ENCODE results near the gene N4BP2L2.

Gene N4BP2L2

GRCh38 chr13:32425158-32425557, 113.4 kb downstream of the N4BP2L2 start:
- DNase-seq: no peak

GRCh38 chr13:32423592-32423991, 115.0 kb downstream of the N4BP2L2 start:
- DNase-seq: peak; percentile 1 to 2

- no peak for DNase-seq
Observed at GRCh38 chr13:32419862-32420261, 118.7 kb downstream of the N4BP2L2 start.

GRCh38 chr13:32417995-32418394, 120.6 kb downstream of the N4BP2L2 start:
- DNase-seq: no peak

GRCh38 chr13:32415019-32415418, 123.6 kb downstream of the N4BP2L2 start:
- peak in 1 of 2 experiments; percentile 11 for DNase-seq

GRCh38 chr13:32414580-32414979, 124.0 kb downstream of the N4BP2L2 start:
- no peak for DNase-seq

- no peak for DNase-seq
Observed at GRCh38 chr13:32413284-32413683, 125.3 kb downstream of the N4BP2L2 start.

GRCh38 chr13:32409561-32410421, 128.8 kb downstream of the N4BP2L2 start:
- no peak for DNase-seq

GRCh38 chr13:32409001-32409313, 129.6 kb downstream of the N4BP2L2 start:
- DNase-seq: no peak

- no peak for DNase-seq
Observed at GRCh38 chr13:32408296-32409000, 130.1 kb downstream of the N4BP2L2 start.

- DNase-seq: no peak
Observed at GRCh38 chr13:32407854-32408253, 130.7 kb downstream of the N4BP2L2 start.

GRCh38 chr13:32403108-32403507, 135.5 kb downstream of the N4BP2L2 start:
- no peak for DNase-seq

- DNase-seq: no peak
Observed at GRCh38 chr13:32391101-32391619, 147.4 kb downstream of the N4BP2L2 start.

GRCh38 chr13:32390484-32390883, 148.1 kb downstream of the N4BP2L2 start:
- DNase-seq: no peak

- no peak for DNase-seq
Observed at GRCh38 chr13:32390048-32390447, 148.5 kb downstream of the N4BP2L2 start.

GRCh38 chr13:32385410-32385809, 153.2 kb downstream of the N4BP2L2 start:
- DNase-seq: no peak

- DNase-seq: no peak
Observed at GRCh38 chr13:32384702-32385101, 153.9 kb downstream of the N4BP2L2 start.

- no peak for DNase-seq
Observed at GRCh38 chr13:32383836-32384618, 154.6 kb downstream of the N4BP2L2 start.

Data from Kasumi-1 (cell line).